ENCODE data around the gene EFNB2. TPM values are rescaled to one million over a fixed set of nuclear protein-coding genes. Genes with fewer than 3 reads are reported as not detected.
A peak's percentile ranks its signal among the peaks of the same experiment; 100 is the strongest.

The EFNB2 gene
- polyA plus RNA-seq, 1 donor from 2014 or later: 53.1 TPM

- Histone ChIP-seq H3K4me3 (ENCODE audit: low read length) (peak overlapping the region; percentile 46), H3K27ac (ENCODE audit: low read length) (peak overlapping the region; percentile 67), H3K9me2 (ENCODE audit: insufficient read depth, low read length) (no peaks in the 10 kb centered on the region), H3K9ac (ENCODE audit: low read length) (peak overlapping the region; percentile 15), H3K79me2 (replicated peaks; ENCODE audit: insufficient read depth, low read length) (no peaks in the 10 kb centered on the region), H3K4me2 (ENCODE audit: low read length) (peak overlapping the region; percentile 36), H3K27me3 (ENCODE audit: insufficient read depth, low read depth, low read length) (no peaks in the 10 kb centered on the region), H3K36me3 (ENCODE audit: insufficient read depth, low read length) (no peaks in the 10 kb centered on the region), H3F3A (ENCODE audit: insufficient read depth, low read length, poor library complexity, severe bottlenecking) (peaks cover 5% of the 10 kb centered on the region), H2AFZ (ENCODE audit: low read depth, low read length) (no peak overlapping the region), H3K9me3 (ENCODE audit: low read length) (no peaks in the 10 kb centered on the region), H4K20me1 (ENCODE audit: insufficient read depth) (no peaks in the 10 kb centered on the region)
- TF ChIP-seq MXI1 (conservative IDR thresholded peaks at IDR 0.05; ENCODE audit: poor library complexity, severe bottlenecking) (no peak), REST (IDR thresholded peaks at IDR 0.05; ENCODE audit: borderline replicate concordance) (peak; percentile 47), EZH2 (IDR thresholded peaks at IDR 0.05; ENCODE audit: borderline replicate concordance, insufficient read depth, low read length, poor library complexity, severe bottlenecking) (no peak), EP300 (conservative IDR thresholded peaks at IDR 0.05; ENCODE audit: poor library complexity, severe bottlenecking) (peak; percentile 61), RAD21 (conservative IDR thresholded peaks at IDR 0.05) (peak; percentile 15), POLR2AphosphoS5 (IDR thresholded peaks at IDR 0.05) (peak; percentile 69)
Observed at GRCh38 chr13:106443607-106444322, 91.7 kb downstream of the EFNB2 start.

- no peaks in the 10 kb centered on the region for H3K9me3 ChIP-seq (ENCODE audit: low read length)
- H2AFZ ChIP-seq (ENCODE audit: low read depth, low read length): no peak overlapping the region
- no peaks in the 10 kb centered on the region for H3K36me3 ChIP-seq (ENCODE audit: insufficient read depth, low read length)
- H3K4me3 ChIP-seq (ENCODE audit: low read length): no peak overlapping the region
- H3K9ac ChIP-seq (ENCODE audit: low read length): no peak overlapping the region
- TF ChIP-seq REST (IDR thresholded peaks at IDR 0.05; ENCODE audit: borderline replicate concordance) (no peak), EP300 (conservative IDR thresholded peaks at IDR 0.05; ENCODE audit: poor library complexity, severe bottlenecking) (no peak), EZH2 (IDR thresholded peaks at IDR 0.05; ENCODE audit: borderline replicate concordance, insufficient read depth, low read length, poor library complexity, severe bottlenecking) (no peak), TAF1 (IDR thresholded peaks at IDR 0.05; ENCODE audit: low read depth) (no peak), RAD21 (conservative IDR thresholded peaks at IDR 0.05) (no peak), CTCF (IDR thresholded peaks at IDR 0.05; ENCODE audit: poor library complexity, severe bottlenecking) (no peak), SMC3 (conservative IDR thresholded peaks at IDR 0.05; ENCODE audit: poor library complexity) (no peak), MXI1 (conservative IDR thresholded peaks at IDR 0.05; ENCODE audit: poor library complexity, severe bottlenecking) (no peak), POLR2AphosphoS5 (IDR thresholded peaks at IDR 0.05) (no peak)
- H3K9me2 ChIP-seq (ENCODE audit: insufficient read depth, low read length): no peaks in the 10 kb centered on the region
- H4K20me1 ChIP-seq (ENCODE audit: insufficient read depth): no peaks in the 10 kb centered on the region
- no peak overlapping the region for H3K27ac ChIP-seq (ENCODE audit: low read length)
- peaks cover 5% of the 10 kb centered on the region for H3F3A ChIP-seq (ENCODE audit: insufficient read depth, low read length, poor library complexity, severe bottlenecking)
- no peaks in the 10 kb centered on the region for H3K27me3 ChIP-seq (ENCODE audit: insufficient read depth, low read depth, low read length)
- no peak overlapping the region for H3K4me2 ChIP-seq (ENCODE audit: low read length)
- no peaks in the 10 kb centered on the region for H3K79me2 ChIP-seq (replicated peaks; ENCODE audit: insufficient read depth, low read length)
Observed at GRCh38 chr13:106440866-106441265, 94.6 kb downstream of the EFNB2 start.

Measured in neural cell (in vitro differentiated cells).